ENCODE data around the gene S100A2.

GRCh38 chr1:153563991-153564390 lies 1.7 kb downstream of the S100A2 start:
- TF ChIP-seq POLR2A (IDR thresholded peaks at IDR 0.05) (no peak), EP300 (IDR thresholded peaks at IDR 0.05) (no peak)

All from tibial nerve (tissue), 3 donors.